K562 (cell line): ENCODE results near the gene ZNF358. TPM values are rescaled to one million over a fixed set of nuclear protein-coding genes. Genes with fewer than 3 reads are reported as not detected.

ENCODE experiments used
- ATAC-seq: fragments of 200-7000 bp; cut with Tn5 transposase; 3 replicates; pipeline ENCODE4 v1.9.1; 2020; ENCODE audit warnings: moderate library complexity
- BruUV-seq: library from RNA; stranded (reverse); fragments of 400-500 nt; replicated peaks from 2 replicates; lab custom pipeline; 2021; lab: Mats Ljungman, UMichigan
- CTCF ChIA-PET: fragments of 300-600 bp; formaldehyde crosslinking; extraction: SDS; loops from one replicate; lab custom pipeline; 2021; ENCODE audit warnings: low intra/inter-chr PET ratio; lab: Yijun Ruan, JAX
- POLR2A ChIA-PET: fragments of 300-600, 350-650 bp; sonication (Branson Sonifier 250); formaldehyde crosslinking; extraction: SDS; loops from one replicate; lab custom pipeline; 2021; ENCODE audit warnings: antibody characterized with exemption, inconsistent platforms; lab: Yijun Ruan, JAX
- DNase-seq, 4 experiments: peaks; one replicate each; pipeline versions ENCODE4 v3.0.0 to v3.0.0-alpha.2; 2011 to 2018; ENCODE audit warnings: low spot score in 3 of 4, mixed read lengths in 3 of 4; ENCODE audit errors: extremely low read depth in 1 of 4
- FAIRE-seq: peaks from 2 replicates; lab custom pipeline; 2011; peaks lifted over from hg19 to GRCh38; lab: Jason Lieb, UNC
- H2AFZ ChIP-seq: 2 replicates; pipeline ENCODE4 v1.6.0; 2011; ENCODE audit warnings: low read depth, low read length, control low read depth, inconsistent platforms
- H3K27ac ChIP-seq: fragments of 200-600 bp; 3 replicates; pipeline ENCODE4 v1.8.0; 2011; ENCODE audit warnings: low read depth, mild to moderate bottlenecking, control low read depth, inconsistent platforms, low read length, moderate library complexity, mixed read lengths; ENCODE audit errors: extremely low read depth
- H3K27me3 ChIP-seq, 2 experiments: fragments of 300-600 bp in 1 of 2; 2 replicates in 1 of 2; 3 replicates in 1 of 2; pipeline versions ENCODE4 v1.6.0 to v1.8.0; 2011; ENCODE audit warnings: inconsistent platforms in 2 of 2, low read length in 2 of 2, mild to moderate bottlenecking in 1 of 2, mixed read lengths in 1 of 2, moderate library complexity in 1 of 2; ENCODE audit not compliant: control insufficient read depth in 2 of 2, insufficient read depth in 2 of 2
- H3K36me3 ChIP-seq: fragments of 300-600 bp; 3 replicates; pipeline ENCODE4 v1.8.0; 2011; ENCODE audit warnings: mild to moderate bottlenecking, low read length, inconsistent platforms; ENCODE audit not compliant: control insufficient read depth, insufficient read depth
- H3K4me1 ChIP-seq, 2 experiments: fragments of 200-600 bp in 1 of 2; replicated peaks in 1 of 2; 2 replicates in 1 of 2; 3 replicates in 1 of 2; pipeline versions ENCODE4 v1.5.1 to v1.8.0; 2011; ENCODE audit warnings: inconsistent platforms in 2 of 2, low read length in 2 of 2, mild to moderate bottlenecking in 1 of 2, mixed read lengths in 1 of 2, moderate library complexity in 1 of 2; ENCODE audit not compliant: control insufficient read depth in 2 of 2, insufficient read depth in 2 of 2
- H3K4me2 ChIP-seq: 2 replicates; pipeline ENCODE4 v1.6.1; 2011; ENCODE audit warnings: low read length, control low read depth, inconsistent platforms, mixed read lengths; ENCODE audit not compliant: insufficient read depth
- H3K4me3 ChIP-seq: fragments of 200-600 bp; sonication (generic), shearing (Covaris generic); 2 replicates; pipeline ENCODE4 v1.5.1; 2016; ENCODE audit warnings: control low read depth, inconsistent platforms
- H3K79me2 ChIP-seq: fragments of 200-600 bp; 3 replicates; pipeline ENCODE4 v1.8.0; 2011; ENCODE audit warnings: low read length, inconsistent platforms; ENCODE audit not compliant: control insufficient read depth, insufficient read depth
- H3K9ac ChIP-seq, 2 experiments: 2 replicates each; pipeline versions ENCODE4 v1.6.0 to v1.6.1; 2011; ENCODE audit warnings: low read depth in 2 of 2, low read length in 2 of 2, control low read depth in 1 of 2, inconsistent platforms in 1 of 2, mild to moderate bottlenecking in 1 of 2, mixed read lengths in 1 of 2; ENCODE audit not compliant: insufficient read depth in 1 of 2
- H3K9me1 ChIP-seq: one replicate; pipeline ENCODE4 v1.6.0; 2011; ENCODE audit warnings: inconsistent platforms, mild to moderate bottlenecking, low read length, moderate library complexity; ENCODE audit not compliant: control insufficient read depth, insufficient read depth
- H3K9me3 ChIP-seq: replicated peaks from 2 replicates; pipeline ENCODE4 v1.5.1; 2011; ENCODE audit warnings: low read depth, low read length, inconsistent platforms; ENCODE audit not compliant: control insufficient read depth, insufficient read depth
- H4K20me1 ChIP-seq: replicated peaks from 2 replicates; pipeline ENCODE4 v1.6.1; 2011; ENCODE audit warnings: low read length, inconsistent platforms, mixed read lengths; ENCODE audit not compliant: control insufficient read depth, insufficient read depth
- ATF7 ChIP-seq: fragments of 450-650 bp; IDR thresholded peaks from 2 replicates; pipeline ENCODE4 v1.7.1; 2014; ENCODE audit warnings: mild to moderate bottlenecking, moderate library complexity
- FOXJ2 ChIP-seq: fragments of 200-800 bp; sonication (Bioruptor generic); IDR thresholded peaks from 2 replicates; pipeline ENCODE4 v1.6.1; 2016; ENCODE audit warnings: missing genetic modification characterization, missing compliant biosample characterization
- HEY1 ChIP-seq: fragments of 250-450 bp; sonication (Bioruptor Pico); IDR thresholded peaks from 2 replicates; pipeline ENCODE4 v1.5.0; 2020; ENCODE audit warnings: mild to moderate bottlenecking, moderate library complexity, borderline replicate concordance
- ILF3 ChIP-seq: fragments of 450-650 bp; IDR thresholded peaks from 2 replicates; pipeline ENCODE4 v1.6.1; 2018; ENCODE audit warnings: antibody characterized with exemption, mild to moderate bottlenecking, moderate library complexity, borderline replicate concordance
- JUNB ChIP-seq: fragments of 450-650 bp; formaldehyde crosslinking; conservative IDR thresholded peaks from 2 replicates; pipeline ENCODE4 v1.4.0; 2020; ENCODE audit warnings: mild to moderate bottlenecking
- PML ChIP-seq: IDR thresholded peaks from 2 replicates; pipeline ENCODE4 v1.6.1; 2012; ENCODE audit warnings: low read length, inconsistent platforms
- SPI1 ChIP-seq: IDR thresholded peaks from 2 replicates; pipeline ENCODE4 v1.6.1; 2011; ENCODE audit warnings: low read depth, low read length, control low read depth, borderline replicate concordance
- TSC22D4 ChIP-seq: fragments of 450-650 bp; IDR thresholded peaks from 2 replicates; pipeline ENCODE4 v1.6.1; 2016; ENCODE audit warnings: missing genetic modification characterization, missing biosample characterization, control low read depth
- ZNF12 ChIP-seq: sonication (generic); formaldehyde crosslinking; IDR thresholded peaks from 2 replicates; pipeline ENCODE4 v1.4.0; 2020; ENCODE audit warnings: mild to moderate bottlenecking, missing genetic modification reagents
- ZNF311 ChIP-seq: fragments of 250-450 bp; sonication (Bioruptor Pico); IDR thresholded peaks from 2 replicates; pipeline ENCODE4 v1.4.0; 2020; ENCODE audit warnings: mild to moderate bottlenecking, moderate library complexity
- ZNF778 ChIP-seq: fragments of 450-650 bp; formaldehyde crosslinking; IDR thresholded peaks from 2 replicates; pipeline ENCODE4 v1.4.0; 2020; ENCODE audit warnings: mild to moderate bottlenecking, moderate library complexity
- ZNF79 ChIP-seq: fragments of 250-450 bp; sonication (Bioruptor Pico); IDR thresholded peaks from 2 replicates; pipeline ENCODE4 v1.4.0; 2020; ENCODE audit warnings: low read depth, mild to moderate bottlenecking, moderate library complexity
- WGBS: fragments of 100-300 bp; shearing (Covaris generic); methylation state at CpG from one replicate; pipeline ENCODE4 v1.1.6; 2016; ENCODE audit warnings: low coverage, mixed read lengths; ENCODE audit not compliant: insufficient coverage; ENCODE audit errors: missing lambda C conversion rate; 5-methylcytosine and 5-hydroxymethylcytosine counted together
- in situ Hi-C: fragments of 300-500 bp; cut with MboI; formaldehyde crosslinking; loops from 4 replicates; pipeline ENCODE4 v1.15.0; 2018; ENCODE audit warnings: inconsistent platforms, mixed read lengths
- intact Hi-C: fragments of 100-400 bp; cut with micrococcal nuclease; formaldehyde crosslinking; loops from 2 replicates; pipeline ENCODE4 v1.14.2; 2022
- polyA plus RNA-seq, 8 experiments: library from polyadenylated mRNA; depleted of rRNA in 4 of 8; stranded (reverse) in 5 of 8; unstranded in 3 of 8; fragments of >200 nt; fragmentation: Nextera tagmentation in 2 of 8; fragmentation: Illumina TruSeq in 1 of 8; extraction: Ambion mirVana in 2 of 8; extraction: Trizol in 1 of 8; gene quantifications; 2 replicates each; pipeline versions ENCODE4 v1.2.1 to v1.2.3, GENCODE V29; 2011 to 2014; ENCODE audit warnings: inconsistent platforms in 1 of 8, missing spikeins in 1 of 8
- total RNA-seq, 7 experiments: library from RNA; depleted of rRNA in 6 of 7; stranded (reverse); fragments of >200 nt in 6 of 7; fragmentation: Illumina TruSeq in 2 of 7; extraction: Trizol in 2 of 7; gene quantifications; 2 replicates each; pipeline versions ENCODE4 v1.2.1 to v1.2.3, GENCODE V29; 2011 to 2021; ENCODE audit warnings: low replicate concordance in 1 of 7

ZNF358 gene
- total and polyA plus RNA-seq, 9 of the 15 experiments (the other 6 are each of a cell fraction or from before 2014, with no cell fraction given) = 0.04 to 17.2 (median 4.9) TPM

DNA sequence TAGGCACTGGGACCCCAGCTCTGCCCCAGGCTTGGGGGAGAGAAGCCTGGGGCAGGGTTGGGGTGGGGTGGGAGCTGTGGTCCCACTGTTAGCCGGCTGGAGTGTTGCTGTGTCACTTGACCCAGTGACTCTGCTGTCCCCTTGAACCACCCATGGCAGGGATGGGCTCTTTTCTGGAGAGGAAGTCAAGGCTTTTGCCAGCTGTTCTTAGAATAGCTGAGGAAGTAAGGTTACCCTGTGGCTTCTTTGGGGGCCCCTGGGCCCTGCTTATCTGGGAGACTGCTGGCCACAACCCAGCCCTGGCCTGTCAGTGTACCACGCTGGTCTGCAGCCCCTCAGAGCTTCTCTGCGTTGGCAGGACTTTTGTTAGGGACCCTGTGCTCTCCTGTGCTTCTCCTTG is 28.7 kb downstream of the ZNF358 start:
- no peaks in the 10 kb centered on the region for H3K9me3 ChIP-seq
- ATAC-seq (no peak), FAIRE-seq (no peak), DNase-seq (no peak)
- H2AFZ ChIP-seq = no peak overlapping the region
- no peaks in the 10 kb centered on the region for H3K27me3 ChIP-seq
- 30% methylated on average over 2 of the region's 3 CpGs for WGBS
- H3K27ac ChIP-seq = no peak overlapping the region
- peaks cover 13% of the 10 kb centered on the region; the same call in 1 of the 3 replicates for H3K36me3 ChIP-seq
- no peaks in the 10 kb centered on the region for H3K79me2 ChIP-seq
- no TSS peak for BruUV-seq
- in situ Hi-C loops (no loop called here), intact Hi-C loops (no loop called here)
- peak overlapping the region in 1 of 2 experiments; percentile 78; a peak in 2 of 4 replicates for H3K9ac ChIP-seq
- ChIA-PET CTCF (no interaction called here), POLR2A (no interaction called here)
- TF ChIP-seq SPI1 (peak; percentile 50; the same call in 1 of the 2 replicates), ZNF311 (CRISPR knock-in tag) (no peak)
- no peaks in the 10 kb centered on the region for H4K20me1 ChIP-seq
- no peak overlapping the region for H3K4me2 ChIP-seq
- no peak overlapping the region for H3K4me3 ChIP-seq
- H3K4me1 ChIP-seq = peaks cover 5 to 39% of the 10 kb centered on the region in 2 experiments; a peak in 3 of 5 replicates
- H3K9me1 ChIP-seq = no peaks in the 10 kb centered on the region

DNA sequence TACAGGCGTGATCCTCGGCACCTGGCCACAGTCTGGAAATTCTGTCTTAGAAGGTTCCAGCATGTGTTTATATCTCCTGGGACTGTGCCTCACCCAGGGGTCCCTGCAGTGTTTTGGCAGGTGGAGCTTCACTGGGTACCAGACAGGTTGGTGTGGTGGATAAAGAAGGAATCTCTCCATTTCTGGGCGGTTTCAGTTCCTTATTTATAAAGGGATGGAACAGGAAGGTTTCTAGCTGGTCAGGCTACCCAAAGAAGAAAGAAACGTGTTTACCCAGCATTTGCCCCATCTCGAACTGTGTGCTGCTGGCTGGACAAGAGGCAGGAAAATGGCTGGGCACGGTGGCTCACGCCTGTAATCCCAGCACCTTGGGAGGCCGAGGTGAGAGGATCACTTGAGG is 29.4 kb downstream of the ZNF358 start:
- no peak overlapping the region for H3K4me2 ChIP-seq
- no peak for TF ChIP-seq ILF3
- no peak for TF ChIP-seq PML
- TF ChIP-seq ATF7 = no peak
- TF ChIP-seq ZNF12 (CRISPR knock-in tag) = no peak
- no peak for TF ChIP-seq JUNB (CRISPR knock-in tag)
- no peak for TF ChIP-seq FOXJ2 (tag)
- no peak for TF ChIP-seq ZNF79 (CRISPR knock-in tag)
- TF ChIP-seq TSC22D4 (tag) = no peak
- TF ChIP-seq ZNF778 (CRISPR knock-in tag) = no peak
- TF ChIP-seq HEY1 (CRISPR knock-in tag) = no peak
- no peak for DNase-seq
- in situ Hi-C loops (no loop called here), intact Hi-C loops (no loop called here)
- no peak for ATAC-seq
- FAIRE-seq = no peak
- CTCF ChIA-PET = no interaction called here
- H3K27me3 ChIP-seq = no peaks in the 10 kb centered on the region
- POLR2A ChIA-PET = interaction anchor here (0.8 kb wide), 1 partner anchor 60 kb away, joined by 3 read pairs; no protein-coding TSS in a partner anchor
- H3K9ac ChIP-seq = no peak overlapping the region
- no peaks in the 10 kb centered on the region for H3K9me3 ChIP-seq
- H4K20me1 ChIP-seq = no peaks in the 10 kb centered on the region
- H2AFZ ChIP-seq = no peak overlapping the region
- no peaks in the 10 kb centered on the region for H3K79me2 ChIP-seq
- H3K36me3 ChIP-seq = peaks cover 10% of the 10 kb centered on the region; the same call in 1 of the 3 replicates
- peaks cover 5 to 40% of the 10 kb centered on the region in 2 experiments; a peak in 3 of 5 replicates for H3K4me1 ChIP-seq
- H3K9me1 ChIP-seq = no peaks in the 10 kb centered on the region
- no peak overlapping the region for H3K4me3 ChIP-seq
- WGBS = 55% methylated on average over 8 of the region's 8 CpGs
- no TSS peak for BruUV-seq
- H3K27ac ChIP-seq = no peak overlapping the region
